Body of pancreas (tissue), 4 donors: ENCODE results near the gene DDX39B. TPM values are rescaled to one million over a fixed set of nuclear protein-coding genes. Genes with fewer than 3 reads are reported as not detected.
"Not testable (repeated sequence)": the region's sequence is repeated elsewhere in the genome, so short reads cannot be mapped to it uniquely, and the experiment has no call there.

Experiments
- ATAC-seq: fragments of 150-250 bp; one replicate; pipeline ENCODE4 v1.9.1; 2016
- DNase-seq, 4 donors: peaks; one replicate each; pipeline ENCODE4 v3.0.0-alpha.2; 2019
- H3K27ac ChIP-seq, 4 donors: fragments of 200-600 bp; sonication (generic); 1 replicate in 3 of 4; 2 replicates in 1 of 4; pipeline versions ENCODE4 v1.5.1 to v1.6.1; 2016 to 2019; ENCODE audit warnings: mild to moderate bottlenecking in 1 of 4, mixed read lengths in 1 of 4, moderate library complexity in 1 of 4
- H3K27me3 ChIP-seq, 2 donors: fragments of 200-600 bp; sonication (generic); one replicate each; pipeline ENCODE4 v1.6.0; 2016; ENCODE audit warnings: mild to moderate bottlenecking in 1 of 2
- H3K36me3 ChIP-seq, 2 donors: fragments of 200-600 bp; sonication (generic); replicated peaks in 1 of 2; 2 replicates each; pipeline ENCODE4 v1.5.1; 2016; ENCODE audit warnings: low read depth in 2 of 2; ENCODE audit not compliant: insufficient read depth in 1 of 2
- H3K4me1 ChIP-seq: fragments of 200-600 bp; sonication (generic); one replicate; pipeline ENCODE4 v1.6.0; 2016
- H3K4me3 ChIP-seq, 2 donors: fragments of 200-600 bp; sonication (generic); 1 replicate in 1 of 2; 2 replicates in 1 of 2; pipeline ENCODE4 v1.5.1; 2016 to 2019
- H3K9me3 ChIP-seq, 3 donors: fragments of 200-600 bp; sonication (generic); 1 replicate in 2 of 3; 2 replicates in 1 of 3; pipeline ENCODE4 v1.5.1; 2016
- CTCF ChIP-seq, 7 experiments: fragments of 450-650 bp in 4 of 7; fragments of 200-600 bp in 3 of 7; sonication (generic) in 3 of 7; IDR thresholded peaks; one replicate each; pipeline ENCODE4 v1.5.1; 2016 to 2019; ENCODE audit warnings: antibody characterized with exemption in 7 of 7
- POLR2A ChIP-seq, 3 donors: fragments of 450-650 bp; IDR thresholded peaks; one replicate each; pipeline ENCODE4 v1.6.1; 2016; ENCODE audit warnings: antibody characterized with exemption in 3 of 3, mild to moderate bottlenecking in 2 of 3
- WGBS, 2 donors: methylation state at CpG; one replicate each; pipeline ENCODE4 v1.1.5; 2017; 5-methylcytosine and 5-hydroxymethylcytosine counted together
- intact Hi-C: fragments of 100-400 bp; cut with DNase I; formaldehyde crosslinking; loops from one replicate; pipeline ENCODE4 v1.15.1; 2023
- total RNA-seq, 2 donors: library from RNA; depleted of rRNA; stranded (reverse); fragments of >200 nt; gene quantifications; one replicate each; pipeline ENCODE4 v1.1.0, GENCODE V29; 2016

The DDX39B gene
- total RNA-seq, 2 donors from 2014 or later: 132 to 260 TPM

GRCh38 chr6:31495580-31495979 is 46.2 kb downstream of the DDX39B start:
- intact Hi-C loops: loop anchor here (10.0 kb wide), 1 partner anchor 99 kb away; the partner anchor contains the start of gene NCR3
- H3K4me3 ChIP-seq: no peak overlapping the region
- no peaks in the 10 kb centered on the region for H3K36me3 ChIP-seq
- peak overlapping the region in 1 of 4 donors; percentile 74 for H3K27ac ChIP-seq
- no peaks in the 10 kb centered on the region for H3K9me3 ChIP-seq
- 65 to 74% methylated on average over 2 of the region's 2 CpGs for WGBS, 2 donors
- H3K4me1 ChIP-seq: peaks cover 30% of the 10 kb centered on the region
- DNase-seq (no peak), ATAC-seq (no peak)
- TF ChIP-seq CTCF (IDR thresholded peaks at IDR 0.05) (no peak), POLR2A (IDR thresholded peaks at IDR 0.05) (no peak)
- no peaks in the 10 kb centered on the region for H3K27me3 ChIP-seq

- Histone ChIP-seq H3K27ac (peak overlapping the region in 3 of 4 donors; percentile 40 to 74 (median 52)), H3K9me3 (no peaks in the 10 kb centered on the region), H3K4me3 (peak overlapping the region; percentile 7 to 27), H3K4me1 (peaks cover 30% of the 10 kb centered on the region), H3K36me3 (no peaks in the 10 kb centered on the region), H3K27me3 (no peaks in the 10 kb centered on the region)
- intact Hi-C loops: loop anchor here (10.0 kb wide), 1 partner anchor 101 kb away; the partner anchor contains the start of gene NCR3
- TF ChIP-seq CTCF (IDR thresholded peaks at IDR 0.05): peak; percentile 63 to 91 (median 83)
- TF ChIP-seq POLR2A (IDR thresholded peaks at IDR 0.05): peak in 2 of 3 donors; percentile 18 to 43
- DNase-seq (peak; percentile 77 to 87 (median 84)), ATAC-seq (peak; percentile 81)
- 0% methylated on average over 35 to 56 of the region's 58 CpGs for WGBS, 2 donors
These were observed 47.7 kb downstream of the DDX39B start for GRCh38 chr6:31493875-31494694.

GRCh38 chr6:31493550-31493874 is 48.3 kb downstream of the DDX39B start:
- H3K27me3 ChIP-seq, H3K27ac ChIP-seq, H3K9me3 ChIP-seq, H3K36me3 ChIP-seq, ATAC-seq, H3K4me3 ChIP-seq, DNase-seq: not testable (repeated sequence)
- intact Hi-C loops: loop anchor here (10.0 kb wide), 1 partner anchor 101 kb away; the partner anchor contains the start of gene NCR3
- WGBS, 2 donors: 0% methylated on average over 2 of the region's 2 CpGs
- peaks cover 25% of the 10 kb centered on the region for H3K4me1 ChIP-seq

- no peak overlapping the region for H3K4me3 ChIP-seq
- WGBS, 2 donors: 39 to 46% methylated on average over 16 of the region's 16 CpGs
- TF ChIP-seq POLR2A (IDR thresholded peaks at IDR 0.05): no peak
- no peak for TF ChIP-seq CTCF (IDR thresholded peaks at IDR 0.05)
- no peak overlapping the region for H3K27ac ChIP-seq
- ATAC-seq: no peak
- no peak for DNase-seq
- H3K9me3 ChIP-seq: no peaks in the 10 kb centered on the region
- intact Hi-C loops: loop anchor here (10.0 kb wide), 1 partner anchor 105 kb away; the partner anchor contains the start of gene NCR3
- H3K27me3 ChIP-seq: no peaks in the 10 kb centered on the region
- peaks cover 13% of the 10 kb centered on the region for H3K4me1 ChIP-seq
- H3K36me3 ChIP-seq: no peaks in the 10 kb centered on the region
These were observed 51.5 kb downstream of the DDX39B start for GRCh38 chr6:31490115-31490873.

- no peak for TF ChIP-seq POLR2A (IDR thresholded peaks at IDR 0.05)
- no peak for TF ChIP-seq CTCF (IDR thresholded peaks at IDR 0.05)
- H3K27ac ChIP-seq: no peak overlapping the region
- WGBS, 2 donors: 37 to 54% methylated on average over 4 of the region's 4 CpGs
- H3K9me3 ChIP-seq: no peaks in the 10 kb centered on the region
- intact Hi-C loops: no loop called here
- no peak overlapping the region for H3K4me3 ChIP-seq
- no peaks in the 10 kb centered on the region for H3K36me3 ChIP-seq
- peaks cover 7% of the 10 kb centered on the region for H3K4me1 ChIP-seq
- no peaks in the 10 kb centered on the region for H3K27me3 ChIP-seq
- DNase-seq (no peak), ATAC-seq (no peak)
These were observed 52.7 kb downstream of the DDX39B start for GRCh38 chr6:31489086-31489485.

- ATAC-seq, H3K27me3 ChIP-seq, H3K4me1 ChIP-seq, H3K36me3 ChIP-seq, DNase-seq, H3K9me3 ChIP-seq, H3K4me3 ChIP-seq, intact Hi-C loops, H3K27ac ChIP-seq: not testable (repeated sequence)
- whole genome bisulfite sequencing, 2 donors: 67 to 77% methylated on average over 4 to 6 of the region's 6 CpGs
These were observed 54.1 kb downstream of the DDX39B start for GRCh38 chr6:31487674-31488073.

GRCh38 chr6:31486065-31486837 is 55.6 kb downstream of the DDX39B start:
- ATAC-seq: peak; percentile 84
- H3K36me3 ChIP-seq, H3K27ac ChIP-seq, H3K27me3 ChIP-seq, H3K4me1 ChIP-seq, intact Hi-C loops, DNase-seq, H3K4me3 ChIP-seq, H3K9me3 ChIP-seq: not testable (repeated sequence)
- WGBS, 2 donors: 0% methylated on average over 2 of the region's 9 CpGs; no CpG with 5 or more reads in 1 of the 2 donors
